Measurements from ENCODE around the gene CIZ1. TPM values are rescaled to one million over a fixed set of nuclear protein-coding genes. Genes with fewer than 3 reads are reported as not detected.

Gene CIZ1
- total RNA-seq, 1 donor from 2014 or later = 170 TPM

DNA sequence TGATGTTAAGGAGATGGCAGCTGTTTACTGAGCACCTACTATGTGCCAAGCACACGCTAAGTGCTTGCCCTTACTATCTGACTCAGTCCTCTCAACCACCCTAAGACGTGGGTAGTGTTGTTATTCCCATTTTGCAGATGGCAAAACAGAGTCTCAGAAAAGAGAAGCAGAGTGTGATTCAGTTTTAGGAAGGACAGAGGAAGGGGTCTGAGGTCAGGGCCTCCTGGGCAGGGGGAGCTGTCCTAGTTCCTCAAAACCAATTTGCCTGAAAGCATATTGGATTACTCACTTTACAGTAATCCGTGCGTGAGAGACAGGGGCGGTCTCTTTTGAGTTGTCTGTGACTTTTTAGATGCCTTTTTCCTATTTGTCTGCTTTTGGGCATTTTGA lies 35.0 kb upstream of the CIZ1 start:
- Mint-ChIP-seq H3K9me3 (ENCODE audit: unreplicated experiment) (no peaks in the 10 kb centered on the region), H3K4me3 (ENCODE audit: unreplicated experiment) (no peak overlapping the region), H3K4me1 (ENCODE audit: unreplicated experiment) (no peaks in the 10 kb centered on the region), H3K27me3 (ENCODE audit: unreplicated experiment) (no peaks in the 10 kb centered on the region), H3K36me3 (ENCODE audit: unreplicated experiment) (peaks cover 8% of the 10 kb centered on the region), H3K27ac (ENCODE audit: unreplicated experiment) (no peak overlapping the region)
- TF ChIP-seq, protein P1, sequence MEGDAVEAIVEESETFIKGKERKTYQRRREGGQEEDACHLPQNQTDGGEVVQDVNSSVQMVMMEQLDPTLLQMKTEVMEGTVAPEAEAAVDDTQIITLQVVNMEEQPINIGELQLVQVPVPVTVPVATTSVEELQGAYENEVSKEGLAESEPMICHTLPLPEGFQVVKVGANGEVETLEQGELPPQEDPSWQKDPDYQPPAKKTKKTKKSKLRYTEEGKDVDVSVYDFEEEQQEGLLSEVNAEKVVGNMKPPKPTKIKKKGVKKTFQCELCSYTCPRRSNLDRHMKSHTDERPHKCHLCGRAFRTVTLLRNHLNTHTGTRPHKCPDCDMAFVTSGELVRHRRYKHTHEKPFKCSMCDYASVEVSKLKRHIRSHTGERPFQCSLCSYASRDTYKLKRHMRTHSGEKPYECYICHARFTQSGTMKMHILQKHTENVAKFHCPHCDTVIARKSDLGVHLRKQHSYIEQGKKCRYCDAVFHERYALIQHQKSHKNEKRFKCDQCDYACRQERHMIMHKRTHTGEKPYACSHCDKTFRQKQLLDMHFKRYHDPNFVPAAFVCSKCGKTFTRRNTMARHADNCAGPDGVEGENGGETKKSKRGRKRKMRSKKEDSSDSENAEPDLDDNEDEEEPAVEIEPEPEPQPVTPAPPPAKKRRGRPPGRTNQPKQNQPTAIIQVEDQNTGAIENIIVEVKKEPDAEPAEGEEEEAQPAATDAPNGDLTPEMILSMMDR (IDR thresholded peaks at IDR 0.05) = no peak
- DNase-seq (ENCODE audit: extremely low spot score, unreplicated experiment) = no peak

DNA sequence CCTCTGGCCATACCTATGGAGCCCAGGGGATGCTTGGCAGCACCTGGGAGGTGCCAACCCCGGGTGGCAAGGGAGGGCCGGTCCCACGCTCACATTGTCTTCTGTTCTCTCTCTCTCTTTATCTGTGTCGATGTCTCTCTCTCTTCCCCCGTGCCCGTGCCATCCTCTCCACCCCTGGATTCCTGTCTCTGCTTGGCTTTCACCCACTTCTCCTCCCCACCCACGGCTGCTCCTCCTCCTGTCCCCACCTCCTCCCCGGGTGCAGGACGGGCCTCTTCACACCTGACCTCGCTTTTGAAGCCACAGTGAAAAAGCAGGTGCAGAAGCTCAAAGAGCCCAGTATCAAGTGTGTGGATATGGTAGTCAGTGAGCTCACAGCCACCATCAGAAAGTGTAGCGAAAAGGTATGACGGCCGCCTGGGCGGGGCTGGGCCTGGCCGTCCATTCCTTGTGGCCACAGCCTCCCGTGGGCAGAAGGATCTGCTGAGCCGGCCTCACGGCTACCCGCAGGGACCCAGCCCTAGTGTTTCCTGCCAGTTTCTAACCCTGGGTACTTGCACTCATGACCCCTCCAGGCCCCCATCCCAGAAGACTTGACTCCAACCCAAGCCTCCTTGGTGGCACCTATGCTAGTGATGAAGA lies 34.5 kb upstream of the CIZ1 start:
- H3K4me1 Mint-ChIP-seq (ENCODE audit: unreplicated experiment) = no peaks in the 10 kb centered on the region

DNA sequence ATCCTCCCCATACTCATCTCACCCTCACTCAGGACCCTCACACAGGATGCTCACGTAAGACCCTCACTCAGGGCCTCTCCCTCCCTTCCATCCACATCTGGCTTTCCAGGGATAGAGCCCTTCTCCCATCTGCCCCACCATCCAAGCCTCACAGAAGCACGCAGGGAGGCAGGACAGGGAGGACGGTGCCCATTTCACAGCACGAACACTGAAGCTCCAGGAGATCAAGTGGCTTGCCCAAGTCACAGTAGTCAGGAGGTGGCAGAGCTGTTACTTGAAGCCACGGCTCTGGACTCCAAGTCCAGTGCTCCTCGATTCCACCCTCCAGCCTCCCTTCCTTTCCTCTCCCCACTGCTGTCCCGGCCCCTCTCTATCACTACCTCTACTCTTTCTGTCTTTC lies 33.5 kb upstream of the CIZ1 start:
- no peak overlapping the region for H3K27ac Mint-ChIP-seq (ENCODE audit: unreplicated experiment)
- no peak for DNase-seq (ENCODE audit: extremely low spot score, unreplicated experiment)
- H3K4me1 Mint-ChIP-seq (ENCODE audit: unreplicated experiment) = no peaks in the 10 kb centered on the region
- H3K27me3 Mint-ChIP-seq (ENCODE audit: unreplicated experiment) = no peaks in the 10 kb centered on the region
- H3K4me3 Mint-ChIP-seq (ENCODE audit: unreplicated experiment) = no peak overlapping the region
- H3K9me3 Mint-ChIP-seq (ENCODE audit: unreplicated experiment) = no peaks in the 10 kb centered on the region
- H3K36me3 Mint-ChIP-seq (ENCODE audit: unreplicated experiment) = peaks cover 8% of the 10 kb centered on the region
- TF ChIP-seq, protein P1 (IDR thresholded peaks at IDR 0.05) = no peak

More for the DNA sequence above, 34.5 kb upstream of the CIZ1 start:
- TF ChIP-seq, protein P1 (IDR thresholded peaks at IDR 0.05) = no peak
- peaks cover 8% of the 10 kb centered on the region for H3K36me3 Mint-ChIP-seq (ENCODE audit: unreplicated experiment)
- no peak for DNase-seq (ENCODE audit: extremely low spot score, unreplicated experiment)
- H3K27me3 Mint-ChIP-seq (ENCODE audit: unreplicated experiment) = no peaks in the 10 kb centered on the region
- no peaks in the 10 kb centered on the region for H3K9me3 Mint-ChIP-seq (ENCODE audit: unreplicated experiment)
- H3K27ac Mint-ChIP-seq (ENCODE audit: unreplicated experiment) = no peak overlapping the region
- no peak overlapping the region for H3K4me3 Mint-ChIP-seq (ENCODE audit: unreplicated experiment)

DNA sequence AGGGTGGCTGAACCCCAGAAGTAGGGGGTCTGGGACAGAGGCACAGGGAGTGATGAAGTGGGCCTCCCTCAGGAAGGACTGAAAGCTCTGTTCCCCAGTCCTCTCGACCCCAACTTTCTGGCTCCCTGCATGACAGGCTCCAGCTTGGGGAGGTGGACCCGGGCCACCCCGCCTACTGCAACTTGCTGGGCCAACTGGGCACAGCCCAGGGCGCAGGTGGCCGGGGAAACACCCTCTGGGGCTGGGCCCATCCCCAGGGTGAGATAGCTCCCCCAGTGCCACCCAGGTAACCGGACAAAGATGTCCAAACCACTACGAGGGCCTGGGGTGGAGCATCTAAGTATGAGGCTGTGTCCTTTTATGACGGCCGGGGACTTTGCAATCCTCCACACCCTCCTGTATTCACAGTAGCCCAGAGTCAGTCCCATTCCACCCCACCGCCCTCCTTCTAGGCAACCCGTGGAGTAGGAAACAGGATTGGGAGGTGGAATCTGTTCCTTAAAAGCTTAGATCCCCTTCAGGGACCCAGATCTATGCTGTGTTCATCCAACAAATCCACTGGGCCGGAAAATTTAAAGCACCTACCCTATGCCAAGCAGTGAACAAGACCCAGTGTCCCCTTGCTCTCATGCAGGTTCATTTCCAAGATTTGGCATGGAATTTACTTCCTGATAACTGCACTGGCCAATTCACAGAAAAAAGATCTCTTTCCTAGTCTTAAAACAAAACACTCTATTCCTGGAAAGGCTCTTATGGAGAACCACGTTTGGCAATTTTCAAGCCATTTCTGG lies 31.7 kb upstream of the CIZ1 start:
- H3K27ac Mint-ChIP-seq (ENCODE audit: unreplicated experiment) = no peak overlapping the region
- H3K9me3 Mint-ChIP-seq (ENCODE audit: unreplicated experiment) = no peaks in the 10 kb centered on the region

DNA sequence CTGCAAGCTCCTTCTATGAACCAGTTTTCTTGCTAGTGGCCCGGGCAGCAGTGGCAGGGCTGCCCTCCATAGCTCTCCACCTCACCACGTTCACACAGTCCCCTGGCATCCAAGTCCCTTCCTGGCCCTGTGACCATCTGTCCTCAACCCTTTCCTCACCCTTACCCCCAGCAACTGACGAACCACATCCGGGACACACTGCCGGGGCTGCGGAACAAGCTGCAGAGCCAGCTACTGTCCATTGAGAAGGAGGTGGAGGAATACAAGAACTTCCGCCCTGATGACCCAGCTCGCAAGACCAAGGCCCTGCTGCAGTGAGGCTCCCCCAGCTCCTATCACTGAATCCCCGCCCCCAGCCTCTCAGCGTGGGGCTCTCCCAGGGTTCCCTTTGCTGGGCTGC lies 30.7 kb upstream of the CIZ1 start:
- DNase-seq (ENCODE audit: extremely low spot score, unreplicated experiment) = no peak
- no peaks in the 10 kb centered on the region for H3K9me3 Mint-ChIP-seq (ENCODE audit: unreplicated experiment)

More for the DNA sequence above, 31.7 kb upstream of the CIZ1 start:
- H3K4me3 Mint-ChIP-seq (ENCODE audit: unreplicated experiment) = no peak overlapping the region
- DNase-seq (ENCODE audit: extremely low spot score, unreplicated experiment) = no peak
- H3K4me1 Mint-ChIP-seq (ENCODE audit: unreplicated experiment) = no peaks in the 10 kb centered on the region
- TF ChIP-seq, protein P1 (IDR thresholded peaks at IDR 0.05) = no peak
- peaks cover 13% of the 10 kb centered on the region for H3K36me3 Mint-ChIP-seq (ENCODE audit: unreplicated experiment)
- H3K27me3 Mint-ChIP-seq (ENCODE audit: unreplicated experiment) = no peaks in the 10 kb centered on the region

More for the DNA sequence above, 30.7 kb upstream of the CIZ1 start:
- peaks cover 13% of the 10 kb centered on the region for H3K36me3 Mint-ChIP-seq (ENCODE audit: unreplicated experiment)
- peaks cover 1% of the 10 kb centered on the region for H3K4me1 Mint-ChIP-seq (ENCODE audit: unreplicated experiment)
- TF ChIP-seq, protein P1 (IDR thresholded peaks at IDR 0.05) = no peak
- H3K27me3 Mint-ChIP-seq (ENCODE audit: unreplicated experiment) = no peaks in the 10 kb centered on the region
- no peak overlapping the region for H3K4me3 Mint-ChIP-seq (ENCODE audit: unreplicated experiment)
- H3K27ac Mint-ChIP-seq (ENCODE audit: unreplicated experiment) = no peak overlapping the region

All from osteocyte (in vitro differentiated cells).